Hepatocyte (in vitro differentiated cells): Measurements from ENCODE around the gene IL27RA. TPM values are rescaled to one million over a fixed set of nuclear protein-coding genes. Genes with fewer than 3 reads are reported as not detected.
A peak's percentile ranks its signal among the peaks of the same experiment; 100 is the strongest.

Source experiments
- DNase-seq: peaks from one replicate; pipeline ENCODE4 v3.0.0-alpha.2; 2016; ENCODE audit warnings: low spot score
- H2AFZ ChIP-seq: fragments of 200-600 bp; sonication (generic); 2 replicates; pipeline ENCODE4 v1.6.0; 2016; ENCODE audit warnings: antibody characterized with exemption, mild to moderate bottlenecking
- H3K27ac ChIP-seq: fragments of 200-600 bp; sonication (generic); 2 replicates; pipeline ENCODE4 v1.5.1; 2016; ENCODE audit warnings: mild to moderate bottlenecking
- H3K27me3 ChIP-seq: fragments of 200-600 bp; sonication (generic); 2 replicates; pipeline ENCODE4 v1.6.1; 2016
- H3K36me3 ChIP-seq: fragments of 200-600 bp; sonication (generic); replicated peaks from 2 replicates; pipeline ENCODE4 v1.5.1; 2016; ENCODE audit warnings: low read depth; ENCODE audit not compliant: insufficient read depth
- H3K4me1 ChIP-seq: fragments of 200-600 bp; sonication (generic); 2 replicates; pipeline ENCODE4 v1.5.1; 2016; ENCODE audit warnings: mild to moderate bottlenecking, moderate library complexity; ENCODE audit not compliant: insufficient read depth
- H3K4me2 ChIP-seq: fragments of 200-600 bp; sonication (generic); 2 replicates; pipeline ENCODE4 v1.6.0; 2016
- H3K4me3 ChIP-seq: fragments of 200-600 bp; sonication (generic); 2 replicates; pipeline ENCODE4 v1.5.1; 2016; ENCODE audit warnings: mild to moderate bottlenecking
- H3K79me2 ChIP-seq: fragments of 200-600 bp; sonication (generic); 2 replicates; pipeline ENCODE4 v1.6.0; 2017; ENCODE audit warnings: mild to moderate bottlenecking
- H3K9me2 ChIP-seq: fragments of 200-600 bp; sonication (generic); replicated peaks from 2 replicates; pipeline ENCODE4 v1.6.0; 2017; ENCODE audit warnings: mild to moderate bottlenecking; ENCODE audit not compliant: insufficient read depth
- H3K9me3 ChIP-seq: fragments of 200-600 bp; sonication (generic); 2 replicates; pipeline ENCODE4 v1.5.1; 2016; ENCODE audit warnings: low read depth, mild to moderate bottlenecking
- H4K20me1 ChIP-seq: fragments of 200-600 bp; sonication (generic); 2 replicates; pipeline ENCODE4 v1.6.0; 2016; ENCODE audit warnings: mild to moderate bottlenecking; ENCODE audit not compliant: insufficient read depth, poor library complexity, severe bottlenecking
- CTCF ChIP-seq: fragments of 200-600 bp; sonication (generic); IDR thresholded peaks from 2 replicates; pipeline ENCODE4 v1.5.1; 2016; ENCODE audit warnings: antibody characterized with exemption, mild to moderate bottlenecking; ENCODE audit not compliant: poor library complexity
- EZH2 ChIP-seq: fragments of 200-600 bp; sonication (generic); IDR thresholded peaks from 2 replicates; pipeline ENCODE4 v1.6.1; 2016; ENCODE audit warnings: antibody characterized with exemption, mild to moderate bottlenecking, borderline replicate concordance
- EZH2phosphoT487 ChIP-seq: fragments of 200-600 bp; sonication (generic); IDR thresholded peaks from one replicate; pipeline ENCODE4 v1.6.1; 2018; ENCODE audit warnings: antibody characterized with exemption, mild to moderate bottlenecking, low read depth, moderate library complexity; ENCODE audit not compliant: unreplicated experiment, severe bottlenecking
- WGBS: methylation state at CpG from one replicate; pipeline ENCODE4 v1.1.6; 2016; ENCODE audit warnings: low lambda C conversion rate; ENCODE audit errors: missing lambda C conversion rate; 5-methylcytosine and 5-hydroxymethylcytosine counted together
- polyA plus RNA-seq: library from polyadenylated mRNA; unstranded; fragments of >200 nt; fragmentation: Nextera tagmentation; extraction: Ambion mirVana; gene quantifications from 2 replicates; pipeline ENCODE4 v1.2.1, GENCODE V29; 2016
- total RNA-seq: library from RNA; depleted of rRNA; stranded (reverse); fragments of >200 nt; gene quantifications from 2 replicates; pipeline ENCODE4 v1.2.3, GENCODE V29; 2014

Gene IL27RA
- total and polyA plus RNA-seq, 2 experiments from 2014 or later = 1.9 to 2.3 TPM

GRCh38 chr19:13996928-13997630 lies 34.5 kb upstream of the IL27RA start:
- 92% methylated on average over 21 of the region's 22 CpGs for WGBS
- no peak for TF ChIP-seq CTCF
- no peak for TF ChIP-seq EZH2
- TF ChIP-seq EZH2phosphoT487 = no peak

GRCh38 chr19:13997631-13997962 lies 34.0 kb upstream of the IL27RA start:
- H3K4me2 ChIP-seq = no peak overlapping the region
- H4K20me1 ChIP-seq = no peaks in the 10 kb centered on the region
- WGBS = 89% methylated on average over 6 of the region's 6 CpGs
- H2AFZ ChIP-seq = no peak overlapping the region
- no peak overlapping the region for H3K27ac ChIP-seq
- H3K79me2 ChIP-seq = peaks cover 55% of the 10 kb centered on the region
- peak; percentile 3 for DNase-seq
- H3K36me3 ChIP-seq = no peaks in the 10 kb centered on the region
- H3K9me3 ChIP-seq = peaks cover 7% of the 10 kb centered on the region
- no peaks in the 10 kb centered on the region for H3K4me1 ChIP-seq
- H3K4me3 ChIP-seq = no peak overlapping the region
- TF ChIP-seq CTCF (no peak), EZH2 (no peak), EZH2phosphoT487 (no peak)
- no peaks in the 10 kb centered on the region for H3K9me2 ChIP-seq
- H3K27me3 ChIP-seq = no peaks in the 10 kb centered on the region

More at GRCh38 chr19:13996928-13997630, 34.5 kb upstream of the IL27RA start:
- no peak for DNase-seq
- Histone ChIP-seq H3K27me3 (no peaks in the 10 kb centered on the region), H2AFZ (no peak overlapping the region), H3K4me2 (no peak overlapping the region), H3K4me3 (no peak overlapping the region), H3K4me1 (no peaks in the 10 kb centered on the region), H3K9me2 (no peaks in the 10 kb centered on the region), H3K27ac (no peak overlapping the region), H4K20me1 (no peaks in the 10 kb centered on the region), H3K9me3 (peaks cover 7% of the 10 kb centered on the region), H3K79me2 (peaks cover 55% of the 10 kb centered on the region), H3K36me3 (no peaks in the 10 kb centered on the region)

- Histone ChIP-seq H2AFZ (no peak overlapping the region), H4K20me1 (no peaks in the 10 kb centered on the region), H3K4me1 (no peaks in the 10 kb centered on the region), H3K27ac (no peak overlapping the region), H3K4me2 (no peak overlapping the region), H3K4me3 (no peak overlapping the region), H3K79me2 (peaks cover 56% of the 10 kb centered on the region), H3K9me2 (no peaks in the 10 kb centered on the region), H3K36me3 (no peaks in the 10 kb centered on the region), H3K27me3 (no peaks in the 10 kb centered on the region), H3K9me3 (peaks cover 7% of the 10 kb centered on the region)
- no peak for TF ChIP-seq EZH2phosphoT487
- no peak for TF ChIP-seq EZH2
- no peak for DNase-seq
- whole genome bisulfite sequencing = 100% methylated on average over 1 of the region's 1 CpG
Measured at GRCh38 chr19:13998426-13998825, 33.1 kb upstream of the IL27RA start.

GRCh38 chr19:13999085-13999484 lies 32.5 kb upstream of the IL27RA start:
- Histone ChIP-seq H3K27ac (no peak overlapping the region), H4K20me1 (no peaks in the 10 kb centered on the region), H2AFZ (no peak overlapping the region), H3K27me3 (no peaks in the 10 kb centered on the region), H3K4me2 (no peak overlapping the region), H3K4me3 (no peak overlapping the region), H3K36me3 (no peaks in the 10 kb centered on the region), H3K4me1 (no peaks in the 10 kb centered on the region), H3K9me2 (no peaks in the 10 kb centered on the region), H3K9me3 (peaks cover 7% of the 10 kb centered on the region), H3K79me2 (peaks cover 60% of the 10 kb centered on the region)
- 99% methylated on average over 3 of the region's 3 CpGs for WGBS
- DNase-seq = no peak
- TF ChIP-seq EZH2 = no peak
- TF ChIP-seq EZH2phosphoT487 = no peak
- TF ChIP-seq CTCF = no peak
